Measurements from ENCODE around the gene PLAAT5. TPM values are rescaled to one million over a fixed set of nuclear protein-coding genes. Genes with fewer than 3 reads are reported as not detected.

Gene PLAAT5
- total and polyA plus RNA-seq, 2 of the 13 experiments (the other 11 are each of a cell fraction or from before 2014, with no cell fraction given) = not detected

GRCh38 chr11:63523151-63523550, 32.2 kb upstream of the PLAAT5 start (continued):
- TF ChIP-seq, protein P1, sequence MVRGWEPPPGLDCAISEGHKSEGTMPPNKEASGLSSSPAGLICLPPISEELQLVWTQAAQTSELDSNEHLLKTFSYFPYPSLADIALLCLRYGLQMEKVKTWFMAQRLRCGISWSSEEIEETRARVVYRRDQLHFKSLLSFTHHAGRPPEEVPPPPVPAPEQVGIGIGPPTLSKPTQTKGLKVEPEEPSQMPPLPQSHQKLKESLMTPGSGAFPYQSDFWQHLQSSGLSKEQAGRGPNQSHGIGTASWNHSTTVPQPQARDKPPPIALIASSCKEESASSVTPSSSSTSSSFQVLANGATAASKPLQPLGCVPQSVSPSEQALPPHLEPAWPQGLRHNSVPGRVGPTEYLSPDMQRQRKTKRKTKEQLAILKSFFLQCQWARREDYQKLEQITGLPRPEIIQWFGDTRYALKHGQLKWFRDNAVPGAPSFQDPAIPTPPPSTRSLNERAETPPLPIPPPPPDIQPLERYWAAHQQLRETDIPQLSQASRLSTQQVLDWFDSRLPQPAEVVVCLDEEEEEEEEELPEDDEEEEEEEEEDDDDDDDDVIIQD (CRISPR knock-in tag; IDR thresholded peaks at IDR 0.05; ENCODE audit: low read depth) = no peak
- TF ChIP-seq SETDB1 (CRISPR knock-in tag; IDR thresholded peaks at IDR 0.05; ENCODE audit: borderline replicate concordance) = no peak
- no peak for TF ChIP-seq MXI1 (IDR thresholded peaks at IDR 0.05; ENCODE audit: borderline replicate concordance, low read depth, low read length)
- TF ChIP-seq ZNF609 (CRISPR knock-in tag; IDR thresholded peaks at IDR 0.05; ENCODE audit: borderline replicate concordance) = no peak
- no peak for TF ChIP-seq TBX3 (IDR thresholded peaks at IDR 0.05; ENCODE audit: borderline replicate concordance)
- TF ChIP-seq U2AF2 (IDR thresholded peaks at IDR 0.05; ENCODE audit: low read depth, low read length) = no peak
- TF ChIP-seq ZNF143 (CRISPR knock-in tag; IDR thresholded peaks at IDR 0.05) = no peak
- no peak for TF ChIP-seq PRDM4 (CRISPR knock-in tag; IDR thresholded peaks at IDR 0.05; ENCODE audit: borderline replicate concordance)

Data from HepG2 (cell line).